Neural progenitor cell (in vitro differentiated cells): Measurements from ENCODE around the gene NR1H2. TPM values are rescaled to one million over a fixed set of nuclear protein-coding genes. Genes with fewer than 3 reads are reported as not detected.

Source experiments
- DNase-seq: peaks from one replicate; pipeline ENCODE4 v3.0.0-alpha.2; 2016; ENCODE audit warnings: low spot score
- H2AFZ ChIP-seq: fragments of 200-600 bp; sonication (generic); replicated peaks from 2 replicates; pipeline ENCODE4 v1.6.1; 2016; ENCODE audit warnings: antibody characterized with exemption
- H3F3A ChIP-seq: fragments of 200-600 bp; sonication (generic); 2 replicates; pipeline ENCODE4 v1.6.1; 2016; ENCODE audit warnings: antibody characterized with exemption, low read depth
- H3K27ac ChIP-seq: fragments of 200-600 bp; sonication (generic); 2 replicates; pipeline ENCODE4 v1.5.1; 2016; ENCODE audit warnings: mild to moderate bottlenecking
- H3K27me3 ChIP-seq: fragments of 200-600 bp; sonication (generic); 2 replicates; pipeline ENCODE4 v1.6.1; 2016; ENCODE audit warnings: mild to moderate bottlenecking, moderate library complexity
- H3K36me3 ChIP-seq: fragments of 200-600 bp; sonication (generic); 2 replicates; pipeline ENCODE4 v1.5.1; 2016
- H3K4me1 ChIP-seq: fragments of 200-600 bp; sonication (generic); 2 replicates; pipeline ENCODE4 v1.6.1; 2016; ENCODE audit warnings: mixed run types
- H3K4me2 ChIP-seq: fragments of 200-600 bp; sonication (generic); 2 replicates; pipeline ENCODE4 v1.6.1; 2016
- H3K4me3 ChIP-seq: fragments of 200-600 bp; sonication (generic); 2 replicates; pipeline ENCODE4 v1.5.1; 2016
- H3K79me2 ChIP-seq: fragments of 200-600 bp; sonication (generic); 2 replicates; pipeline ENCODE4 v1.6.1; 2016; ENCODE audit warnings: low read depth
- H3K9ac ChIP-seq: fragments of 200-600 bp; sonication (generic); 2 replicates; pipeline ENCODE4 v1.6.1; 2016
- H3K9me3 ChIP-seq: fragments of 200-600 bp; sonication (generic); 2 replicates; pipeline ENCODE4 v1.5.1; 2016; ENCODE audit warnings: low read depth
- H4K20me1 ChIP-seq: fragments of 200-600 bp; sonication (generic); 2 replicates; pipeline ENCODE4 v1.6.1; 2016; ENCODE audit warnings: low read depth
- H3K27ac Mint-ChIP-seq: 3 replicates; pipeline ENCODE4 v1.8.0; 2021; ENCODE audit warnings: mixed read lengths
- H3K27me3 Mint-ChIP-seq: 2 replicates; pipeline ENCODE4 v1.8.0; 2022; ENCODE audit warnings: low read depth, mild to moderate bottlenecking, inconsistent platforms, moderate library complexity, mixed read lengths; ENCODE audit not compliant: insufficient read depth
- H3K36me3 Mint-ChIP-seq: 3 replicates; pipeline ENCODE4 v1.8.0; 2021; ENCODE audit warnings: mixed read lengths
- H3K4me1 Mint-ChIP-seq: 3 replicates; pipeline ENCODE4 v1.8.0; 2021; ENCODE audit warnings: mixed read lengths
- H3K4me3 Mint-ChIP-seq: 3 replicates; pipeline ENCODE4 v1.8.0; 2021; ENCODE audit warnings: mild to moderate bottlenecking, moderate library complexity, mixed read lengths
- H3K9me3 Mint-ChIP-seq: 3 replicates; pipeline ENCODE4 v1.8.0; 2020; ENCODE audit warnings: mixed read lengths
- CTCF ChIP-seq: fragments of 200-600 bp; sonication (generic); IDR thresholded peaks from 2 replicates; pipeline ENCODE4 v1.5.1; 2017; ENCODE audit warnings: antibody characterized with exemption, mild to moderate bottlenecking
- EZH2 ChIP-seq: fragments of 200-600 bp; sonication (generic); IDR thresholded peaks from 2 replicates; pipeline ENCODE4 v1.6.1; 2017; ENCODE audit warnings: antibody characterized with exemption, mild to moderate bottlenecking, moderate library complexity
- EZH2phosphoT487 ChIP-seq: fragments of 200-600 bp; sonication (generic); IDR thresholded peaks from 2 replicates; pipeline ENCODE4 v1.6.1; 2017; ENCODE audit warnings: antibody characterized with exemption
- total RNA-seq: library from RNA; depleted of rRNA; stranded (reverse); fragments of >200 nt; gene quantifications from 2 replicates; pipeline ENCODE4 v1.2.3, GENCODE V29; 2015; ENCODE audit warnings: low replicate concordance

Gene NR1H2
- 25.4 and 47.2 TPM in 2 replicates for total RNA-seq

GRCh38 chr19:50376166-50377050, at the start of gene NR1H2:
Gene NR1H2, plus strand, starts transcription at chr19:50376457. Its CDS starts 1,149 bp downstream, at chr19:50377606.
- Histone ChIP-seq H3K9ac (peak within 1 kb of the TSS; percentile 53), H3K9me3 (no peaks in the 10 kb centered on the region), H3K4me1 (no peaks in the 10 kb centered on the region), H4K20me1 (no peaks in the 10 kb centered on the region), H2AFZ (peak within 1 kb of the TSS; percentile 94), H3K4me3 (peak within 1 kb of the TSS; percentile 65), H3K27ac (peak within 1 kb of the TSS; percentile 91), H3F3A (peaks cover 12% of the 10 kb centered on the region), H3K79me2 (no peaks in the 10 kb centered on the region), H3K4me2 (peak within 1 kb of the TSS; percentile 83), H3K27me3 (no peaks in the 10 kb centered on the region), H3K36me3 (no peaks in the 10 kb centered on the region)
- Mint-ChIP-seq H3K27ac (peak within 1 kb of the TSS; percentile 99), H3K27me3 (peaks cover 4% of the 10 kb centered on the region), H3K4me3 (peak within 1 kb of the TSS; percentile 99), H3K36me3 (peaks cover 20% of the 10 kb centered on the region), H3K4me1 (peaks cover 4% of the 10 kb centered on the region), H3K9me3 (no peaks in the 10 kb centered on the region)
- TF ChIP-seq EZH2phosphoT487, result no peak
- no peak for TF ChIP-seq EZH2
- peak; percentile 98 for DNase-seq

DNA sequence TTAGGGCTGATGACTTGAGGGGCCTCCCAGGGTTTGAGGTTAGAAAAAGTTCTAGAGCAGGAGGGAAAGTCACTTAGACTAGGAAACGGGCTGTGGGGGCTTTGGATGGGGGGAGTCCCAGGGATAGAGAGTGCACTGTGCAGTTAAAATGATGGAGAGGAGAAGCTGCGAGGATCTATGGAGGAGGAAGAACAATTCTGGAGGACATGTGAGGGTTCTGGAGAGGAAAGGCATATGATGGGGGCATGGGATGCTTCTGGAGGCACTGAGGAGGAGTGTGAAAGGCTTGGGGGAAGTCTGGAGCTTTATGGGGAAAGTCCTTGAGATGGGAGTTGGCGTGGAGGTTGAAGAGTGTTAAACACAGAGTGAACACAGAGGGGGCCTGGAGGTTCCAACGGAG, 49.2 kb upstream of the NR1H2 start:
- H3K4me2 ChIP-seq, result peak overlapping the region; percentile 72
- no peak overlapping the region for H3K27ac ChIP-seq
- peaks cover 46% of the 10 kb centered on the region for H3K4me1 Mint-ChIP-seq
- H3K36me3 Mint-ChIP-seq, result no peaks in the 10 kb centered on the region
- peaks cover 35% of the 10 kb centered on the region for H3K27me3 Mint-ChIP-seq
- no peak overlapping the region for H3K27ac Mint-ChIP-seq
- peaks cover 25% of the 10 kb centered on the region for H3F3A ChIP-seq
- peaks cover 47% of the 10 kb centered on the region for H4K20me1 ChIP-seq
- H2AFZ ChIP-seq, result no peak overlapping the region
- peaks cover 9% of the 10 kb centered on the region for H3K4me1 ChIP-seq
- TF ChIP-seq EZH2phosphoT487 (no peak), EZH2 (no peak), CTCF (no peak)
- no peaks in the 10 kb centered on the region for H3K9me3 Mint-ChIP-seq
- H3K9ac ChIP-seq, result no peak overlapping the region
- peaks cover 10% of the 10 kb centered on the region for H3K79me2 ChIP-seq
- no peaks in the 10 kb centered on the region for H3K36me3 ChIP-seq
- DNase-seq, result no peak
- no peak overlapping the region for H3K4me3 ChIP-seq
- peaks cover 29% of the 10 kb centered on the region for H3K27me3 ChIP-seq
- peak overlapping the region; percentile 79 for H3K4me3 Mint-ChIP-seq
- no peaks in the 10 kb centered on the region for H3K9me3 ChIP-seq

DNA sequence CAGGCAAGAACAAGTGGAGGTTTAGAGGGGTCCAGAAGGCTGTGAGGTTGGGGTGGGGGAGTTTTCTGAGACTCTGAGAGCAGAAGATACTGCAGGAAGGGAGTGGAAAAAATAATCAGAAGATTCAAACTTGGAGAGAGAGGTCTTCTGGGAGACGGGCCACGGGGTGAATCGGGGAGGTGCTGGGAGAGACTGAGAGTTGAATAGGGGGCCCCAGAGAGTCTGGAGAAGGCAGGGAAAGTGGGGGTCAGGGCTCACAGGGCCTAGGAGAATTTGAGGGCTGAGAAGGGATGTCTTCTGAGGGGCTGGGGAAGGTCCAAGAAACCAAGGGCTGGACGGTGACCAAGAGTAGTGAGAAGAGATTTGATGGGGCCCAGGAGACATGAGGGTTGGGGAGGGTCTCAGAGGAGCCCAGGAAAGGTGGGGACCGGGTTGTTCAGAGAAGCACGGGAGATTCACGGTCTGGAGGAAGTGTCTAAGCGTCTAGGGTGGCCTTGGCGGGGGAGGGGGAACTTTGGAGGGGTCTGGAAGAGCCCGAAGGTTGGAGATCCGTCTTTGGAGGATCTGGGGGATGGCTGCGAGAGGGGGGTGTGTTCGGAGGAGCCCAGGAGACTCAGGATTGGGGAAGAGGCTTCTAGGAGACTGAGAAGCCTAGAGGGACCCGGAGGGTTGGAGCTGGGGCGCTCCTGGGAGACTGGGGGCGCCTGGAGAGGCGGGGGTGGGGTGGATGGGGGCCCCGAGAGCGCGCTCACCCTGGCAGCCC, 48.6 kb upstream of the NR1H2 start:
- Histone ChIP-seq H3K4me1 (peaks cover 13% of the 10 kb centered on the region), H3K27me3 (peaks cover 29% of the 10 kb centered on the region), H3K27ac (no peak overlapping the region), H3F3A (peaks cover 32% of the 10 kb centered on the region), H3K4me3 (no peak overlapping the region), H3K4me2 (no peak overlapping the region), H3K9ac (no peak overlapping the region), H3K9me3 (no peaks in the 10 kb centered on the region), H3K79me2 (peaks cover 16% of the 10 kb centered on the region), H3K36me3 (no peaks in the 10 kb centered on the region), H4K20me1 (peaks cover 48% of the 10 kb centered on the region), H2AFZ (no peak overlapping the region)
- no peak for DNase-seq
- H3K27me3 Mint-ChIP-seq, result peaks cover 37% of the 10 kb centered on the region
- peak overlapping the region; percentile 79 for H3K4me3 Mint-ChIP-seq
- TF ChIP-seq CTCF (no peak), EZH2phosphoT487 (no peak), EZH2 (no peak)
- peaks cover 52% of the 10 kb centered on the region for H3K4me1 Mint-ChIP-seq
- no peak overlapping the region for H3K27ac Mint-ChIP-seq
- no peaks in the 10 kb centered on the region for H3K36me3 Mint-ChIP-seq
- no peaks in the 10 kb centered on the region for H3K9me3 Mint-ChIP-seq
